Measurements from ENCODE around the gene FGF13. TPM values are rescaled to one million over a fixed set of nuclear protein-coding genes. Genes with fewer than 3 reads are reported as not detected.

FGF13 gene
- total RNA-seq, 2 experiments from 2014 or later = not detected

DNA sequence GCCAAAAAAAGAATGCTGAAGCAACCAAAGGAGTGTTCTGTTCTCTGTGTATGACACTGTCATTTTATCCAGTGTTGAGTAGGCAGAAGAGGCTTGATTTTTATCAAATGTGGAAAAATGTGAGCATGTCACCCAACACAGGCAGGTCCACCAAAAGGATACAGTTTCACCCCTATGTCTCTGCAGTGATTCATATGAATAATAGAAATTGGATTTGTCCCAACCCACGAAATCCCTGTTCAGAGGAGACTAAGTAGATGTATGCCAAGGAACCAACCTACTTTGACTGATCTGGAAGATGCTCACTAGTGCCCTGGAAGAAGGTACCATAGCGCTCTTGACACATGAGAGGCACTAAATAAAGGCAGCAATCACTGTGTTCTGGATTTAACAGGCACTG, 72.5 kb downstream of the FGF13 start:
- Mint-ChIP-seq H3K9me3 (no peaks in the 10 kb centered on the region), H3K4me1 (ENCODE audit: low read depth) (no peaks in the 10 kb centered on the region), H3K27me3 (ENCODE audit: low read depth) (no peaks in the 10 kb centered on the region), H3K36me3 (ENCODE audit: low read depth) (no peaks in the 10 kb centered on the region), H3K27ac (no peak overlapping the region), H3K4me3 (no peak overlapping the region)
- CTCF ChIA-PET = no interaction called here
- DNase-seq = no peak
- intact Hi-C loops (cut with micrococcal nuclease) = no loop called here

Small RNAs within 50 kb of the gene (microRNA-seq; reads per million reads assigned to microRNA genes)
- gene MIR504 (ENCODE audit: borderline microRNAs expressed, borderline replicate concordance) = not detected
